ENCODE measurements around the gene ASIP. TPM values are rescaled to one million over a fixed set of nuclear protein-coding genes. Genes with fewer than 3 reads are reported as not detected.

The ASIP gene
- total RNA-seq, 1 experiment from 2014 or later: not detected

DNA sequence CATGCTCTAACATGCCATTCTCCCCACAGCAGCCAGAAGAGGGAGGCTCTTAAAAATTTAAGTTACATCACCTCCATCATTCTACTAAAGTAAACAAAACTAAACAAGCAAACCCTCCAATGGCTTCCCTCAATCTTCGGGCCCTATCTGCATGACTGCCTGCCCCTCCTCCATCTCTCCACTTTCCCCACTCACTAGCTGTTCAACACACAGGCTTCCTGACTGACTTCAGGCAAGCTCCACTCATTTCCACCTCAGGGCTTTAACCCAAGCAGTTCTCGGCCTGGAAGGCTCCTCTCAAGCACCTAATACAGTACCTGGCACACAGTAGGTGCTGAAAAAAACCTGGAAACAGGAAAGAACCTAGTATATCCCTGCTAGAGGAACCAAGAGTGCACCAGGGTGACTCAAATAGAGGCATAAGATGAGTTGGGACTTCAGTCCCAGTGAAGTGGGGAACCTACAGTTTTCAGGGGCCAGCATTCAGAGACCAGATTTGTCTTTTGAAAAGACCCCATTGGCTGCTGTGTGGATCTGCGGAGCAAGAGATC is 59.1 kb downstream of the ASIP start:
- peaks cover 45% of the 10 kb centered on the region for H3K36me3 Mint-ChIP-seq (ENCODE audit: insufficient read depth, unreplicated experiment)
- Histone ChIP-seq H3K27me3 (replicated peaks; ENCODE audit: control insufficient read depth, insufficient read depth, low read length) (no peaks in the 10 kb centered on the region), H3K9me3 (no peaks in the 10 kb centered on the region), H3K4me1 (peaks cover 43% of the 10 kb centered on the region), H3K4me3 (ENCODE audit: low read depth, low read length) (no peak overlapping the region), H3K36me3 (ENCODE audit: control insufficient read depth, insufficient read depth, low read length) (peaks cover 4% of the 10 kb centered on the region)
- TF ChIP-seq, protein P1, sequence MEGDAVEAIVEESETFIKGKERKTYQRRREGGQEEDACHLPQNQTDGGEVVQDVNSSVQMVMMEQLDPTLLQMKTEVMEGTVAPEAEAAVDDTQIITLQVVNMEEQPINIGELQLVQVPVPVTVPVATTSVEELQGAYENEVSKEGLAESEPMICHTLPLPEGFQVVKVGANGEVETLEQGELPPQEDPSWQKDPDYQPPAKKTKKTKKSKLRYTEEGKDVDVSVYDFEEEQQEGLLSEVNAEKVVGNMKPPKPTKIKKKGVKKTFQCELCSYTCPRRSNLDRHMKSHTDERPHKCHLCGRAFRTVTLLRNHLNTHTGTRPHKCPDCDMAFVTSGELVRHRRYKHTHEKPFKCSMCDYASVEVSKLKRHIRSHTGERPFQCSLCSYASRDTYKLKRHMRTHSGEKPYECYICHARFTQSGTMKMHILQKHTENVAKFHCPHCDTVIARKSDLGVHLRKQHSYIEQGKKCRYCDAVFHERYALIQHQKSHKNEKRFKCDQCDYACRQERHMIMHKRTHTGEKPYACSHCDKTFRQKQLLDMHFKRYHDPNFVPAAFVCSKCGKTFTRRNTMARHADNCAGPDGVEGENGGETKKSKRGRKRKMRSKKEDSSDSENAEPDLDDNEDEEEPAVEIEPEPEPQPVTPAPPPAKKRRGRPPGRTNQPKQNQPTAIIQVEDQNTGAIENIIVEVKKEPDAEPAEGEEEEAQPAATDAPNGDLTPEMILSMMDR (IDR thresholded peaks at IDR 0.05; ENCODE audit: insufficient read depth in 1 of 2, low read depth in 1 of 2, low read length in 1 of 2, severe bottlenecking in 1 of 2, unreplicated experiment in 1 of 2): peak in 1 of 2 experiments; percentile 16
- peaks cover 11% of the 10 kb centered on the region for H3K4me1 Mint-ChIP-seq (ENCODE audit: low read depth, unreplicated experiment)
- DNase-seq: peak; percentile 76 to 79
- H3K4me3 Mint-ChIP-seq (ENCODE audit: unreplicated experiment): no peak overlapping the region
- no peaks in the 10 kb centered on the region for H3K27me3 Mint-ChIP-seq (ENCODE audit: insufficient read depth, unreplicated experiment)
- ChIA-PET CTCF (interaction anchor here (1.0 to 4.6 kb wide), 4 partner anchors 11 to 223 kb away, joined by 4 to 61 read pairs (median 13); no protein-coding TSS in a partner anchor), POLR2A (interaction anchor here (3.6 kb wide), 1 partner anchor 11 kb away, joined by 23 read pairs; no protein-coding TSS in a partner anchor)
- no peaks in the 10 kb centered on the region for H3K9me3 Mint-ChIP-seq (ENCODE audit: unreplicated experiment)
- intact Hi-C loops (cut with micrococcal nuclease; ENCODE audit: unreplicated experiment): no loop called here
- no peak overlapping the region for H3K27ac Mint-ChIP-seq (ENCODE audit: unreplicated experiment)
- no TSS peak for BruUV-seq (replicated peaks)

DNA sequence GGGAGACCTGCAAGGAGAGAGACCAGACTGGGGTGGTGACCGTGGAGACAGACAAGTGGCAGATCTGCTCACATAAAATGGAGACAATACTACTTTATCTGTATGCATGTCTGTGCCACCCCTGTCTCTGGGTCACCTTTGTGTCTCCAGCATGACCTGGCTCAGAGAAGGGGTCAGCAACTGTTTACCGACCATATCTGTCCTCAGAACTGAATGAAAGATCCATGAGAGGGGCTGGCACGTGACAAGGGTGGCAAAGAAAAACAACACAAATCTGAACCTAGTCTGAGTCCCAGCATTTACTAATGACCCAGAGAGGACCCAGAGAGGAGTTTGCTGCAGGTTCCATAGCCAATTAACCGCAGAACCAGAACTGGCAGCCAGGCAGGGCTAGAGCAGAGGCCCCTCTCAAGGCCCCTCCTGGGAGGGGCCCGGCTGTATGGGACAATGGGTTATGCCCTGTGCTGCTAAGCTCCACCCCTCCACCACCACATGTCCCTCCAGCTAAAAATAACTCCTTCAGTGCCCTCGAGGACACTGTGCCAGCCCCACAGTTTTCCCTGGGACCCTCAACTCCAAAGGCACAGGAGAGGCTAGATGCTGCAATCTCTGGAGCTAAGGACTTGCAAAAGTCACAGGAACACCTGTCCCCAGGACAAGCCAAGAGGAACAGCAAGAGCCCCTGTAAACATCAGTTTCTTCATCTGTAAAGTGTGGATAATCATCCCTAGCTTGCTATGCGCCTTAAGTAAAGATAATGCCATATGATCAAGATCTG is 59.8 kb downstream of the ASIP start:
- Mint-ChIP-seq H3K36me3 (ENCODE audit: insufficient read depth, unreplicated experiment) (peaks cover 39% of the 10 kb centered on the region), H3K4me1 (ENCODE audit: low read depth, unreplicated experiment) (peaks cover 15% of the 10 kb centered on the region), H3K27me3 (ENCODE audit: insufficient read depth, unreplicated experiment) (no peaks in the 10 kb centered on the region), H3K27ac (ENCODE audit: unreplicated experiment) (peak overlapping the region; percentile 90), H3K9me3 (ENCODE audit: unreplicated experiment) (no peaks in the 10 kb centered on the region), H3K4me3 (ENCODE audit: unreplicated experiment) (no peak overlapping the region)
- intact Hi-C loops (cut with micrococcal nuclease; ENCODE audit: unreplicated experiment): no loop called here
- Histone ChIP-seq H3K4me1 (peaks cover 46% of the 10 kb centered on the region), H3K36me3 (ENCODE audit: control insufficient read depth, insufficient read depth, low read length) (peaks cover 4% of the 10 kb centered on the region), H3K27me3 (replicated peaks; ENCODE audit: control insufficient read depth, insufficient read depth, low read length) (no peaks in the 10 kb centered on the region), H3K4me3 (ENCODE audit: low read depth, low read length) (peak overlapping the region; percentile 0; the same call in 1 of the 2 replicates), H3K9me3 (no peaks in the 10 kb centered on the region)
- BruUV-seq (replicated peaks): no TSS peak
- POLR2A ChIA-PET: interaction anchor here (0.6 to 3.6 kb wide), 3 partner anchors 10 to 132 kb away, joined by 3 to 23 read pairs (median 22); partner anchors contain the start of gene ITCH
- CTCF ChIA-PET: interaction anchor here (0.5 to 4.6 kb wide), 8 partner anchors 10 to 224 kb away, joined by 3 to 61 read pairs (median 4); partner anchors contain the start of gene ITCH
- DNase-seq: peak in 1 of 2 experiments; percentile 36
- TF ChIP-seq, protein P1 (IDR thresholded peaks at IDR 0.05; ENCODE audit: insufficient read depth in 1 of 2, low read depth in 1 of 2, low read length in 1 of 2, severe bottlenecking in 1 of 2, unreplicated experiment in 1 of 2): peak in 1 of 2 experiments; percentile 12

DNA sequence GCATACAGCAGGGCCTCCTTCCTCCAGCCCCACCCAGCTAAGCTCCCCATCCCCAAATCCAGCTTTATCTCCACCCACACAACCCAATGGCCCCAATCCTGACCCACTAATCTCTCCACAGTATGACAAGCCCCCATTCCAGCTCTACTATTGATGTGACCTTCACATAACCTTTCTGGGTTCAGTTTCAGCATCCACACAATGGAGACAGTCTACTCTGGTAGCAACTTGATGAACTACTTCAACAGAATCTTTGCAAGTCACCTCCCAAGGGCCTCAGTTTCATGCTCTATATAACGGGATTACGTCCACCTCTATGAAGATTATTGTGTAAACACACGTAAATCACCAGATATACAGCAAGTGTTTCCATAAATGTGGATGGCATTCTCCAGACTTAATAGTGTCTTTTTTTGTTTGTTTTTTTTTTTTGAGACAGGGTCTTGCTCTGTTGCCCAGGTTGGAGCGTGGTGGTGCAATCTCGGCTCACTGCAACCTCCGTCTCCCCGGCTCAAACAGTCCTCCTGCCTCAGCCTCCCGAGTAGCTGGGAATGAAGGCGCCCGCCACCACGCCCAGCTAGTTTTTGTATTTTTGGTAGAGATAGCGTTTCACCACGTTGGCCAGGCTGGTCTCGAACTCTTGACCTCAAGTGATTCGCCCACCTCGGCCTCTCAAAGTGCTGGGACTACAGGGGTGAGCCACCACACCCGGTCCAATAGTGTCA is 60.5 kb downstream of the ASIP start:
- H3K4me1 Mint-ChIP-seq (ENCODE audit: low read depth, unreplicated experiment): peaks cover 15% of the 10 kb centered on the region
- H3K27me3 Mint-ChIP-seq (ENCODE audit: insufficient read depth, unreplicated experiment): no peaks in the 10 kb centered on the region
- no peaks in the 10 kb centered on the region for H3K9me3 Mint-ChIP-seq (ENCODE audit: unreplicated experiment)
- H3K27ac Mint-ChIP-seq (ENCODE audit: unreplicated experiment): peak overlapping the region; percentile 90
- peaks cover 46% of the 10 kb centered on the region for H3K4me1 ChIP-seq
- H3K36me3 Mint-ChIP-seq (ENCODE audit: insufficient read depth, unreplicated experiment): peaks cover 36% of the 10 kb centered on the region
- TSS peak; percentile 56 for BruUV-seq (replicated peaks)
- no peak overlapping the region for H3K4me3 Mint-ChIP-seq (ENCODE audit: unreplicated experiment)
- TF ChIP-seq, protein P1 (IDR thresholded peaks at IDR 0.05; ENCODE audit: insufficient read depth in 1 of 2, low read depth in 1 of 2, low read length in 1 of 2, severe bottlenecking in 1 of 2, unreplicated experiment in 1 of 2): no peak
- intact Hi-C loops (cut with micrococcal nuclease; ENCODE audit: unreplicated experiment): loop anchor here (2.0 kb wide), 2 partner anchors 123 to 407 kb away; no protein-coding TSS in a partner anchor
- H3K9me3 ChIP-seq: no peaks in the 10 kb centered on the region
- ChIA-PET POLR2A (interaction anchor here (0.5 to 3.6 kb wide), 4 partner anchors 9 to 534 kb away, joined by 3 to 23 read pairs (median 20); partner anchors contain the start of genes DYNLRB1 and ITCH), CTCF (interaction anchor here (0.5 to 4.6 kb wide), 10 partner anchors 10 to 328 kb away, joined by 3 to 61 read pairs (median 4); partner anchors contain the start of gene ITCH)
- DNase-seq: no peak
- peaks cover 4% of the 10 kb centered on the region for H3K36me3 ChIP-seq (ENCODE audit: control insufficient read depth, insufficient read depth, low read length)
- peak overlapping the region; percentile 73 for H3K4me3 ChIP-seq (ENCODE audit: low read depth, low read length)
- H3K27me3 ChIP-seq (replicated peaks; ENCODE audit: control insufficient read depth, insufficient read depth, low read length): no peaks in the 10 kb centered on the region

All from Caco-2 (cell line).